T-helper 2 cell treated with Interferon-gamma antibody and Interleukin-4, amounts not matched to agents 100 ng/mL and 5 ng/mL, for 36 hours (primary cell): ENCODE results near the gene COX5A. TPM values are rescaled to one million over a fixed set of nuclear protein-coding genes. Genes with fewer than 3 reads are reported as not detected.

ENCODE experiments used
- intact Hi-C: fragments of 100-400 bp; cut with micrococcal nuclease; formaldehyde crosslinking; loops from one replicate; pipeline ENCODE4 v1.15.1; 2023
- total RNA-seq: library from RNA; stranded (reverse); gene quantifications from 2 replicates; pipeline ENCODE4 v1.2.3, GENCODE V29; 2022

COX5A gene
- total RNA-seq, 1 donor from 2014 or later, result 287 TPM

- intact Hi-C loops, result loop anchor here (1.0 to 5.0 kb wide), 5 partner anchors 17 to 331 kb away; partner anchors contain the start of genes ARID3B, COX5A, FAM219B and MPI
Measured at GRCh38 chr15:74873036-74873755, 64.7 kb downstream of the COX5A start, which contains the start of gene SCAMP2. Gene SCAMP2, minus strand, starts transcription at chr15:74873365. Its CDS starts 110 bp downstream, at chr15:74873255.

DNA sequence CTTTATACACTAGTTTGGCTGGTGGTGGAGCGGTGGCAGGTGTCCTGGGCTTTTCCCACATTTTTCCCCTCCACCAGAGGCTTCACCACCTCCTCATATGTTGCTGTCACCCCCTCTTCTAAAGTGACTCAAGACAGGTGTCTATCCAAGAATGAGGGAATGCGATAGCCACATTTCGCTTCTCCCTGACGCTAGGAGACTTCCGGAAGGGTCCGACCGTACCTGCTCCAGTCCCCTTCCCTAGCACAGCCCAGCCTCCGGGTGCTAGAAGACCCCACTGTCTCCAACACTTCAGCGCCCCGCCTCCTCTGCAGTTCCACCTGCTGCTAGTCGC, 65.2 kb downstream of the COX5A start:
- intact Hi-C loops, result loop anchor here (1.0 to 5.0 kb wide), 5 partner anchors 18 to 330 kb away; partner anchors contain the start of genes ARID3B, COX5A, FAM219B and MPI

DNA sequence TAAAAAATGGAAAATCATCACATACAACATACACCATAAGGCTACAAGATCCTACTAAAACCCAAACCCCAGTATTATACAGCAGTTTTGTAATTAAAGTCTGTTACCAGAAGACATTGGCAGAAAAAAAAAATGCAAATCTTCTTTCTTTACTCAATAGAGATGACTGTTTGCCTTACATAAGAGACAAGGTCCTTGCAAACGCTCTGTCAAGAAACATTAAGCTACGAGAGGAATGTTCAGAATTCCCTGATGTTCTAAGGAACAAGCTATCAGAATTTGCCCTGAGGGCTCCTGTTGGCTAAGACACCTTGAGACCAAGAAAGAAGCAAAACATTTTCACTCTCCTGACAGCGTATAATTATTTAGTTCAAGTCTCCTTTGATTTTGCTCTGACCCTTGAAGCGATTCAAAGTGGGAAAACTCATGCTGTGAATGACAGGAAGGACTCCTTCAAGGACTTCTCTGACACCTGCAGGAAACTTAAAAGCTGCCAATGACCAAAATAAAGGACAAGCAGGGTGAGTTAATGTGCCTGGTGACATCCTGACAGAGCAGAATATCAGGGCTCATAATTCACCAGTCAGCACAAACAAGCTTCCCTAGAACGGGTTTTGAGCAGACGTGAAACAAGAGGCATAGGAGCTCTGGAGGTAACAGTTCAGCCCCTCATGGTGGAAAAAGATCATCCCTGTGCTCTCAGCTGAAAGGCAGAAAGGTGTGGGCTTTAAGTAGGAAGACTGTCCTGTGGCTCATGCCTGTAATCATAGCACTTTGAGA, 67.2 kb downstream of the COX5A start:
- intact Hi-C loops, result loop anchor here (1.0 to 5.0 kb wide), 3 partner anchors 27 to 328 kb away; partner anchors contain the start of genes ARID3B, FAM219B and ULK3

Other genes starting within 250 kb of the COX5A start
- 43.4 and 47.9 TPM in 2 replicates for gene EDC3, start 242.0 kb downstream of the COX5A start, total RNA-seq
- 1.0 TPM in 2 replicates for gene CYP1A1, start 212.5 kb downstream of the COX5A start, total RNA-seq
- gene CYP1A2, start 189.2 kb downstream of the COX5A start, total RNA-seq, result not detected in 2 replicates
- 407 and 408 TPM in 2 replicates for gene CSK, start 156.0 kb downstream of the COX5A start, total RNA-seq
- gene LMAN1L, start 125.2 kb downstream of the COX5A start, total RNA-seq, result 0.64 and 0.93 TPM in 2 replicates
- 0.25 TPM in 2 replicates for gene CPLX3, start 111.4 kb downstream of the COX5A start, total RNA-seq
- 55.4 and 59.6 TPM in 2 replicates for gene ULK3, start 94.9 kb downstream of the COX5A start, total RNA-seq
- gene SCAMP2, start 64.7 kb downstream of the COX5A start, total RNA-seq, result 132 and 135 TPM in 2 replicates
- gene MPI, start 48.0 kb downstream of the COX5A start, total RNA-seq, result 67.2 and 69.0 TPM in 2 replicates
- gene FAM219B, start 31.2 kb downstream of the COX5A start, total RNA-seq, result 85.8 and 86.5 TPM in 2 replicates
- 9.6 and 10.3 TPM in 2 replicates for gene RPP25, start 18.7 kb upstream of the COX5A start, total RNA-seq
- 0.80 and 0.86 TPM in 2 replicates for gene SCAMP5, start 57.5 kb upstream of the COX5A start, total RNA-seq
- gene PPCDC, start 85.5 kb upstream of the COX5A start, total RNA-seq, result 50.2 and 50.4 TPM in 2 replicates